NT2/D1 (cell line): ENCODE data around the gene MBNL1.

Experiments used
- DNase-seq: peaks from one replicate; pipeline ENCODE4 v3.0.0-alpha.2; 2011; ENCODE audit warnings: low read depth, low spot score
- H3K27me3 ChIP-seq: 2 replicates; pipeline ENCODE4 v1.6.0; 2011; ENCODE audit warnings: mild to moderate bottlenecking; ENCODE audit not compliant: insufficient read length, insufficient read depth
- H3K36me3 ChIP-seq: 2 replicates; pipeline ENCODE4 v1.6.1; 2011; ENCODE audit warnings: mild to moderate bottlenecking, low read length, mixed read lengths; ENCODE audit not compliant: insufficient read depth, insufficient read length
- H3K4me1 ChIP-seq: 2 replicates; pipeline ENCODE4 v1.5.1; 2011; ENCODE audit not compliant: insufficient read depth, insufficient read length
- H3K4me3 ChIP-seq: 2 replicates; pipeline ENCODE4 v1.5.1; 2011; ENCODE audit warnings: low read depth; ENCODE audit not compliant: insufficient read length
- H3K9ac ChIP-seq: 2 replicates; pipeline ENCODE4 v1.6.0; 2011; ENCODE audit warnings: low read depth; ENCODE audit not compliant: insufficient read length
- H3K9me3 ChIP-seq: 2 replicates; pipeline ENCODE4 v1.5.1; 2011; ENCODE audit warnings: mild to moderate bottlenecking, low read length; ENCODE audit not compliant: insufficient read depth
- SUZ12 ChIP-seq: IDR thresholded peaks from 2 replicates; pipeline ENCODE4 v1.6.1; 2011; ENCODE audit not compliant: insufficient read length, insufficient read depth; ENCODE audit errors: extremely low read depth
- YY1 ChIP-seq: IDR thresholded peaks from 2 replicates; pipeline ENCODE4 v1.6.1; 2011; ENCODE audit not compliant: insufficient read length, insufficient read depth
- ZNF274 ChIP-seq: IDR thresholded peaks from 2 replicates; pipeline ENCODE4 v1.6.1; 2011; ENCODE audit warnings: mild to moderate bottlenecking, low read depth, low read length

MBNL1 gene

DNA sequence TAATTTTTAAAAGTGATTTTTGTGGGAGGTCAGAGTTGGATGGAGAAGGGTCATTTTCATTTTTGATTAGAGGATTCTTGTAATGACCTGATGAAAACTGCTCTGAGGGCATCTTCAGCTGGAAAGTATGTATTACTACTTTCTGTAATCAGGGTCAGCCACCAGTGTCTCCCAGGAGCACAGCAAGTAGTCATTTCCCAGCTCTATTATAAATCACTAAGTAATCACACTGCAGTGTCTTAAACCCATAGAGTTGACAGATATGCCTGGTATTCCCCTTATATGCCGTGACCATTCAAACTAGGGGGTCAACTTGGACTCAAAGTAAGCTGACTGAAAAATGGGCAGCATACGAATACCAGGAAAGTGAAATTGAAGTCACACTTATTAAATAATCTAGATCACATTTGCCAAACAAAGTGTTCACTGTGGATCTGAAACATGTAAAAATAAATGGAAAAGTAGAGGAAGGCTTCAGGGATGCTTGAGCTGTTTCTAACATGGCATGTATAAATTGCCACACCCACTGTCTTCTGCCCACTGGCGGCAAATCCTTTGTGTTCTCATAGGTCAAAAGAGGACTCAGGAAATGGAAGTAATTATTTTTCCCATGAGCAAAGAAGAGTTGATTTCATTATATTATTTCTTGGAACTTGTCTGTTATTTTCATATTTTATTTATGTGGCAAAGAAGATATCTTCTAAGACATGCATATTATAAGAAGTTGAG is 105.7 kb downstream of the MBNL1 start:
- no peak overlapping the region for H3K9ac ChIP-seq
- DNase-seq = no peak
- H3K36me3 ChIP-seq = no peaks in the 10 kb centered on the region
- no peaks in the 10 kb centered on the region for H3K27me3 ChIP-seq
- no peak for TF ChIP-seq YY1
- no peak for TF ChIP-seq ZNF274
- TF ChIP-seq SUZ12 = no peak
- no peak overlapping the region for H3K4me3 ChIP-seq
- H3K9me3 ChIP-seq = no peaks in the 10 kb centered on the region
- no peaks in the 10 kb centered on the region for H3K4me1 ChIP-seq

DNA sequence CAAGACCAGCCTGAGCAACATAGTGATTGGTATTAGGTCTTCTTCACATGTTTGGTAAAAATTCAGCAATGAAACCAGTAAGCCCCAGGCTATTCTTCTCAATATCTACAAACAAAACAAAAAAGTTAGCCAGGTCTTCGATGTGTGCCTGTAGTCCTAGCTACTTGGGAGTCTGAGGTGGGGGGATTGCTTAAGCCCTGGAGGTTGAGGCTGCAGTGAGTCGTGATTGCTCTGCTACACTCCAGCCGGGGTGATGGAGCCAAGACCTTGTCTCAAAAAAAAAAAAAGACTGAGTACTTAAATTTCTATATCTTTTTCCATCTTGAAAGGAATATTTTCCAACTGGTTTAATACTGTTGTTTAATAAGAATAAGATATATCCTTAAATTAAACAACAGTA is 106.8 kb downstream of the MBNL1 start:
- H3K9me3 ChIP-seq = no peaks in the 10 kb centered on the region
- DNase-seq = no peak
- no peak overlapping the region for H3K4me3 ChIP-seq
- no peak for TF ChIP-seq ZNF274
- no peak for TF ChIP-seq SUZ12
- no peak for TF ChIP-seq YY1
- H3K9ac ChIP-seq = no peak overlapping the region
- H3K27me3 ChIP-seq = no peaks in the 10 kb centered on the region
- no peaks in the 10 kb centered on the region for H3K36me3 ChIP-seq
- no peaks in the 10 kb centered on the region for H3K4me1 ChIP-seq

DNA sequence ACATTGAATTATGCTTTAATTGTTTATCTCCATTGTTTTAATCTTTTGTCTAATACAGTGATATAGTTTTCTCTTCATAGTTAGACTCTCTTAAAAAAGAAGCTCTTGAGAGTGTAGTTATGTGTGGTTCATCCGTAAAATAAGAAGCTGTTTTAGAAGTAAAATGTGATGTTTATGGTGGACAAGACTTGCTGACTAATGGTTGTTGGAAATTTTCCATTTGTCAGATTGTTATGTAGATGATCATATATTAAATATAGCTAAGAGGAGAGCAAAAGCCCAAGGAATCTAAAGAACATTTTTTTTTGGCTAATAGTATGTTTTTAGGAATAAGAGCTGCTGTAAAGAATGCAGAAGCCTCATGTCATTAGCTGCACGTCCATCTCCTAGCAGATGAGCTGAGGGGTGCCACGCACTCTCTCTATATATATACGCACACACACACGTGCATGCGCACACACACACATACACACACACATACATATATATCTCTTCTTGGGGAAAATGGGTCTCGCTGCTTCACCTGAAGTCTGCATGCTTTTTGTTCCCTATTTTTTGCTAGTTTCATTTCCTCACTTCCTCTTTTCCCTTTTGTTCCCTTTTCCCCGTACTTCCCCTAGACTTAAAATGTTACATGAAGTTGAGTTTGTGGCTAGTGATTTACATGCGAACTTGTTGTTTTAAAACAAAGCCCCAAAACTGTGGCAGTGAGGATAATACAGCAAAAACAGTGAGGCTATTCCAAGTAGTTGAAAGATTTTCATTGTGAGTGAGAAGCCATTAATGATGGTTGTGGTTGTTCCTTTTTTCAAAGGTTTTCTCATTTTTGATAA is 107.8 kb downstream of the MBNL1 start:
- Histone ChIP-seq H3K4me1 (no peaks in the 10 kb centered on the region), H3K4me3 (no peak overlapping the region), H3K36me3 (no peaks in the 10 kb centered on the region), H3K9me3 (no peaks in the 10 kb centered on the region), H3K27me3 (no peaks in the 10 kb centered on the region), H3K9ac (no peak overlapping the region)
- no peak for DNase-seq
- TF ChIP-seq ZNF274 (no peak), SUZ12 (no peak), YY1 (no peak)

DNA sequence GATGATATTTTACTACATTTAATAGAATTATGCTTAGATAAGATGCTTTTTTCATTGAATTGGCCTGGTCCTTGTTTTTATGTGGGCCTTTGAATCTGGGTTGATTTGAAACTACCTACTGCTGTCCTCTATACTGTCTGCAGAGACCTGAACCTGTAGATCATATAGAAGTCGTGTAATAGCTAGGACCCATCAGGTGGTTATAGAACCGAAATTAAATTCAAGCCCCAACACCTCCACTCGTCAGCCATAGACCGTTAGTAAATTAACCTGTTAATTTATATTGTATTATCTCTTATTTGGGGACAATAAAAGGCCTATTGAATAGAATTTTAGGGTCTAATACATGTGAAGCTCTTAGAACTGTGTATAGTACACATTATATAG is 108.4 kb downstream of the MBNL1 start:
- no peak overlapping the region for H3K4me3 ChIP-seq
- no peak overlapping the region for H3K9ac ChIP-seq
- DNase-seq = no peak
- H3K9me3 ChIP-seq = no peaks in the 10 kb centered on the region
- H3K4me1 ChIP-seq = no peaks in the 10 kb centered on the region
- no peaks in the 10 kb centered on the region for H3K27me3 ChIP-seq
- no peaks in the 10 kb centered on the region for H3K36me3 ChIP-seq
- TF ChIP-seq SUZ12 (no peak), YY1 (no peak), ZNF274 (no peak)

DNA sequence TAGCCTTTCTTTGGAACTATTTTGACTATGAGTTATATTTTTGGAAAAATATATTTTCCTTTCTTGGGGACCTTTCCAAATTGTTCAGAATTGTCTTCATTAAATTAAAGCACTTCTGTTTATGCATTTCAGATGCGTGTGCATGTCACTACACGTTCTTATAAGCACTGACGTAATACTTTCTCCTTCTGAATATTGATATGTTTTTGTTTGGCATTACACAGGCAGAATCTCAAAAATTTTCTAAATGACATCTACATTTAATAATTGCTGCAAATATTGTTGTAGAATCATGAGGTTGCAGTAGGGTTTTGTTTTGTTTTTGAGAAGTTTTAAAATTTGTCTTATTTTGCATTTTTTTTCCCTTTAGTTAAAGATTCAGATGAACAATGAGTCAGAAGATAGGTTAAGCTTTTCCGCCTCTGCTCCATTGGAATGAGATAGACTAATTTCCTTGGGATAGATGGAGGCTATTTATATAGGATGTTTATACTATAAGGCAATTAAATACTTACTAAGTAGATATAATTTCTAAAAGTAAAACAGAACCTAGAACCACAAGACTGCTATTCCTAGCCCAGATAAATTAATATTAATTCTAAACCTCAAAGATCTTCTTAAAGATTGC is 110.8 kb downstream of the MBNL1 start:
- H3K4me1 ChIP-seq = no peaks in the 10 kb centered on the region
- DNase-seq = no peak

DNA sequence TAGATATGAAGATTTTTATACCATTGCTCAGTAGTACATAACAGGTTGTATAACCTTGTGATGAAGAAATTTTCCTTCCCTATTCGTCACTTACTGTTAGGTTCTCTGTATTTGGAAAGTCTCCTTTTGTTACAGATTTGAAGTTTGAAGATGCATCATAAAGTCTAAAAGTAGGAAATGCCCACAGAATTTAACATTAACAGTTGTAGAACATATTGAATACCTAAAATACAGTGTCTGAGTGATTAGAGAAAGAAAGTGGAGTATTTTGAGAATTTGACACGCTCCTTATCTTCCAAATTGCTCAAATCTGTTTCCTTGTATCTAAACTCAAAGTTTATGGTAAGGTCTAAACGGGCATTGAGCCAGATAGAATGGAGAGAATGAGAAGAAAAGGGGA is 111.3 kb downstream of the MBNL1 start:
- Histone ChIP-seq H3K9me3 (no peaks in the 10 kb centered on the region), H3K27me3 (no peaks in the 10 kb centered on the region), H3K4me3 (no peak overlapping the region), H3K4me1 (no peaks in the 10 kb centered on the region), H3K9ac (no peak overlapping the region), H3K36me3 (no peaks in the 10 kb centered on the region)
- DNase-seq = no peak
- TF ChIP-seq SUZ12 (no peak), YY1 (no peak), ZNF274 (no peak)

More for the DNA sequence above, 110.8 kb downstream of the MBNL1 start:
- Histone ChIP-seq H3K36me3 (no peaks in the 10 kb centered on the region), H3K4me3 (no peak overlapping the region), H3K9me3 (no peaks in the 10 kb centered on the region), H3K27me3 (no peaks in the 10 kb centered on the region), H3K9ac (no peak overlapping the region)
- TF ChIP-seq ZNF274 = no peak
- TF ChIP-seq YY1 = no peak
- TF ChIP-seq SUZ12 = no peak

DNA sequence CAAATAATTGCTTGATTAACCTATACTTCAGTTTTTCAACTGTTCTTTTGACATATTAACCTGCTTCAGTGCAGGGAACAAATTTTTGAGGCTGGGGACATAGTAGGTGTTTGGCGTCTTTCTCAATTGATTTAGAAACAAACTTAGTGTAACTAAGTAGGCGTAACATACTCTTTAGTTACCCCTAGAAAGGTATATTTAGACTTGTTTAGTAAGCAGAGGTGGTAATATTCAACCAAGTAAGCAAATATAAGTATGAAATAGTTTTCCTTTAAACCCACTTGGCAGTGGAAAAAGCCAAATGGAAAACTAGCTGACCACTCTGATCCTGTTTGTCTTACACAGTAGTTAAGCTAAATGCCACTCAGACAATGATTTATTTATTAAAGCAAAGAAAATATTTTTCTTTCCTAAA is 113.2 kb downstream of the MBNL1 start:
- Histone ChIP-seq H3K36me3 (no peaks in the 10 kb centered on the region), H3K9ac (no peak overlapping the region), H3K4me1 (no peaks in the 10 kb centered on the region)

More for the DNA sequence above, 113.2 kb downstream of the MBNL1 start:
- Histone ChIP-seq H3K4me3 (no peak overlapping the region), H3K27me3 (no peaks in the 10 kb centered on the region), H3K9me3 (no peaks in the 10 kb centered on the region)
- no peak for TF ChIP-seq YY1
- no peak for TF ChIP-seq ZNF274
- TF ChIP-seq SUZ12 = no peak
- DNase-seq = no peak
